GM18526 (cell line): Measurements from ENCODE around the gene ARHGAP31.

ENCODE experiments used
- POLR2A ChIP-seq: IDR thresholded peaks from 3 replicates; pipeline ENCODE4 v1.6.1; 2011; ENCODE audit not compliant: insufficient read length; ENCODE audit errors: extremely low read depth

ARHGAP31 gene

DNA sequence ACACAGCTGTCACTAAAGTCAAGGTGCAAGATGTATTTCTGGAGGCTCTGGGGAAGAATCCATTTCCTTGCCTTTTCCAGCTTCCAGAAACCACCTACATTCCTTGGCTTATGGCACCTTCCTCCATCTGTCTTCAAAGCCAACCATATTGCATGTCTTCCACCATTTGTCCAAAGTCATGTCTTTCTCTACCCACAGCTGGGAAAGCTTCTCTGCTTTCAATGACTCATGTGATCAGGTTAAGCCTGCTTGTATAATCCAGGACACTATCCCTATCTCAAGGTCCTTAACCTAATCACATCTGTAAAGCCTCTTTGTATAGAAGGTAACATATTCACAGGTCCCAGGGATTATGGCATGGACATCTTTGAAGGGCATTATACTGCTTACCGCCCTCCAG is 14.2 kb downstream of the ARHGAP31 start:
- TF ChIP-seq POLR2A: no peak

DNA sequence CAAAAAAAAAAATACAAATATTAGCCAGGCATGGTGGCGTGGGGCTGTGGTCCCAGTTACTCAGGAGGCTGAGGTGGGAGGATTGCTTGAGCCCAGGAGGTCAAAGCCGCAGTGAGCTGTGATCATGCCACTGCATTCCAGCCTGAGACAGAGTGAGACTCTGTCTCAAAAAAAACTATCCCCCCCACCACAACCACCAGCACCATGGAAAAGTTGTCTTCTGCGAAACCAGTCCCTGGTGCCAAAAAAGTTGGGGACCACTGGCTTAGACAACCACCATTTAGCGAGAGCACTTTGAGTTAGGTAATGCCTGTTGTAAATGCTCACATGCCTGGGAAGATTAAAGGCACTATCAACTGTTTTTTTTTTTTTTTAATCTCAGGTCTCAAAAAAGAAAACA is 15.4 kb downstream of the ARHGAP31 start:
- TF ChIP-seq POLR2A: no peak

DNA sequence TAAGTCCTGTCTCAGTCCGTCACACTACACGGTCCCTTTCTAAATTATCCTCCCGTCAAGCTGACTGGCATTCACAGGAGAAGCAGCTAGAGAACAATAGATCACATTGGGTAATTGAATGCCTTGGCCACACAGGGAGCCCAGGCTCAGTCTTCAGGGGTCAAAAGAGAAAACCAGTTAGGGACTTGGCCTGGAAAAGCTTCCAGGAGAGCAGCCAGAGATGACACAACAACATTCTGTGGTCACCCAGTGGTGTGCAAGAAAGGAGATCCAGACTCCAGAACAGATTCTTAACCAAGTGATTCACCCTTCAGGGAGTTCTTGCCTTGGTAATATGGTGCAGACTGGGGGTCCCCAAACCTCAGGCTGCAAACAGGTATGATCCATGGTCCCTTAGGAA is 15.9 kb downstream of the ARHGAP31 start:
- no peak for TF ChIP-seq POLR2A

DNA sequence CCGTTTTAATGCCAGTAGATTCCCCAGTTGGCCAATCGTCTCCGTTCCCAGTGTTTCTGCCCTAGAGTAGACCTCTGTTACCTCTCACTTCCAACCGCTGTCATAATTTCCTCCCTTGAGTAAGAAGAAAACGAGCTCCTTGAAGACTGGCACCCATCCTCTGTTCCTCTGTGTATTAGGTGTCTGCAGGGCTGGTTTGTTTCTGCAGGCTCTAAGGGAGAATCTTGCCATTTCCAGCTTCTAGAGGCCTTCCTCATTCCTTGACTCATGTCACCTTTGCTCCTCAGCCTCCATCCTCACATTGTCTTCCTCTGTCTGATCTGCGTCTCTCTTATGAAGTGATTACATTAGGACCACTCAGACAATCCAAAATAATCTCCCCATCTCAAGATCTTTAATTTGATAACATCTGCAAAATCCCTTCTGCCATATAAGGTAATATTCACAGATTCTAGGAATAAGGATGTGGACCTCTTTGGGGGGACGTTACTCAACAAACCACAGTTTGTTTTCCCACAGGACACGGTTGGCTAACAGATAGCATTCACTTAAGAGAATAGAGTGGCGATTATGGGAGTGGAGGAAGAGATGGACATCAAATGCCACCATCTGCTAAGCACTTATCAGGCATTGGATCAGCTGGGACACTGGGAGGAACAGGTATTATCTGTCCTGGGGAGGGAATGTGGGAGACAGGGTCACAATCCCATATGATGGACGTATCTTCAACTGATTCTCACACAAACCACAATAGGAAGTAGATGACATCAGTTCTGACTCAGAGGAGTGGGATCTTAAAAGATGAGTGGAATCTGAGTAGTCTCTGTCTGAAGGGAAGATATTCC is 17.1 kb downstream of the ARHGAP31 start:
- TF ChIP-seq POLR2A: no peak

DNA sequence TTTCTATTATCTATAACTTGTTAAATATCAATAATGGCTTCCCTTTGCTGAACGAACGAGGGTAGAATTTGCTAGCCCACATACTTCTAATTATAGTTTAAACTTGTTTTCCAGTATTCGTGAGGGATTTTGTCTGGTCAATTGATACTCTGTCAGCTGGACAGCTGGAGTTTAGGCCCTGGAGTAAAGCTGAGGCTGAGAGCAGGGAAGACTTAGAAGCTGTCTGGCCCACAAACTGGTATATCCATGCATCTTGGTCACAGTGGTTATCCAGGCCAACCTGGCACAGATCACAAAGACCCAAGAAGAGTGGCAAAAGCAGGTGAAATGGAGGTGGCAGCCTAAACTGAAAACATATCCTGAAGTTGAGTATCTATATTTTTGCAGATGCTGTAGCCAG is 19.3 kb downstream of the ARHGAP31 start:
- no peak for TF ChIP-seq POLR2A

DNA sequence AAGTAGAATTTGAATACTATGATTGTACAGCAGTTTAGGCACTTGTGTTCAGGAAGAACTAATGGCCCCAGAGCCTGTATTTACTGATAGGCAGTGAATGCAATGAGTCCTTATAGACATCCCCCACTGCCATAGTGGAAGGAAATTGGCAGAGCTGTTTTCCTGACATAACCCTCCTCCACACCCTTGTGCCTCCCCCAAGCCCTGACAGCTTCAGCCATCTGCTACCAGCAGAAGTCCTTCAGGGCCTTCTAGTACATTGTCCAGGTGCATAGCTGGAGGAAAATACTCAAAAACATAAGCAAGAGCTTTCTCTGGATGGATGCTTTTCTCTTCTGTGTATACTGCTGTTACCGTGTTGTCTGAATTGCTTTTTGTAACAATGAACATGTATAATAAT is 20.6 kb downstream of the ARHGAP31 start:
- TF ChIP-seq POLR2A: no peak

DNA sequence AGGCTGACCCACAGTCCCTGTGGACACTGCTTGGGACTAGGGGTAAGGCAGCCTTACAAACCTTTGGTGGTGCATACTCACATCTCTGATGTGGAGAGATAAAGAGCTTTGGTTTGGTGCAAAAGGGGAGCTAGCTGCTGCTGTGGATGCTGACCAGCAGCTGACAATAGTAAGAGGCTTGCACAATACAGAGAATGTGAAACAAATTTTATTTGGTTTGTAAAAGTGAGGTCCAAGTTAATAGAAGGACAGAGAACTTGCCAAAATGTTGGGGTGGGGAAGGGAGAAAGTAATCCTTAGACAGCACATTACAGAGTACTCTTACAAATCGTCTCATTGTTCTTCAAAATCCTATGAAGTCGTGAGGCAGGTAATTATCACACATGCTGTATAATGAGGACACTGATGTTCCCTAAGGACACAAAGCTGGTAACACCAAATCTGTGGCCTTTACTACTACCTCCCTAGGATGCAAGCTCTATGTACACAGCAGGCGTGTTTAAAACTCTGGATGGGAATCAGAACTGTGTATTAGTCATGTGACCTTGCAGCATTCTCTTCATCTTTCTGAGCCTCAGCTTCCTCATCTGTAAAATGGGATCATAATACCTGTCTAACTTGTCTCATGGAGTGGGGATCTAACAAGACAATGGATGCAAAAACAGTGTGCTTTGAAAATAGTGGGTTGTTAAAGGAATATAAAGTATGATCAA is 21.6 kb downstream of the ARHGAP31 start:
- no peak for TF ChIP-seq POLR2A

DNA sequence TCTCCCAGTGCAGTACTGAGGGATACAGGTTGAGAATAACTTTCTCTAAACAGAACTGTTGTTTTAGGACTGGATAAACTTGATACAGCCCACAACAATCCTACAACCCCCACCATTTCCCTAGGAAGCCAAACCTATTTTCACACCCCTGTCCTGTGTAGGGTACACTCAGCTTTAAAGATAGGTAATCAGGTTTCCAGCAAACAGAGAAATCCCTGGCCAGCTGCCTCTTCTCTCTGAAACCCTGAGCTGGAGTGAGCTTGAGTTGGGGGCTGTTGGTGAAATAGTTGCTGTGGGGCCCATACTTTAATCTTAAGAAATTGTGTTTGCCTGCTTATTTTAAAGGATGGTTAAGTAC is 22.1 kb downstream of the ARHGAP31 start:
- no peak for TF ChIP-seq POLR2A

DNA sequence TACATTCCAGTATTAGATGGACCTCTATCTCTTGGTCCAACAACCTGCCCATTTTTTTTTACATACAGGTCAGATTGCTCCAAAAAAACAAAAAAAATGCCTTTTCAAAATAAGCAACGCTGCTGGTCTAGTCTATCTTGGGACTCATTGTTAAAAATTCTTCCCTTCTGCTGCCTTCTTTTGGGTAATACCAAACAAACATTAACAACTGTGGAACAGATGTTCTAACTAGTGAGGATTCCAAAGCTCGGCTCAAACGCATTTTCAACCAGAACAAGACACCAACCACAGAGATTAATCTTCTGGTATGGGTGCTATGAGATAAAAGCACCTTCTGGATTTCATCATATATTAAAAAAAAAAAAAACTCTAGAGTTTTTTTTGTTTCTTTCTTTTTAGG is 24.7 kb downstream of the ARHGAP31 start:
- TF ChIP-seq POLR2A: no peak

DNA sequence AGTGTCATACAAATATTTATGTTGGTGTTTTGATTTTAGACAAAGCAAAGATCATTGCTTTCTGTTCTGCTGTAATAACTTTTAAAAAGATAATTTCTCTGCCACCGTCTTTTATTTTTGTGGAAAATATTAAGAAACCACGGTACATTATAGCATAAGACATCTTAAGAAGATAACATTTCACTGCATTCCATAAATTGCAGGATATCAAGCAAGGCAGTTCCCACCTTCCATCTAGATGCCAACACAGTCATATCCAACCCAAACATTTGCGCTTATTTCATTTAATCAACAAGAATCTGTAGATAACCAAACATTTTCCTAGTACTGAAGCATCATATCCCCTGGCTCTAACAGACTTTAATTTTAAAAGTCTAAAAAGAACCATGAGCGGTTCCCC is 25.1 kb downstream of the ARHGAP31 start:
- no peak for TF ChIP-seq POLR2A

DNA sequence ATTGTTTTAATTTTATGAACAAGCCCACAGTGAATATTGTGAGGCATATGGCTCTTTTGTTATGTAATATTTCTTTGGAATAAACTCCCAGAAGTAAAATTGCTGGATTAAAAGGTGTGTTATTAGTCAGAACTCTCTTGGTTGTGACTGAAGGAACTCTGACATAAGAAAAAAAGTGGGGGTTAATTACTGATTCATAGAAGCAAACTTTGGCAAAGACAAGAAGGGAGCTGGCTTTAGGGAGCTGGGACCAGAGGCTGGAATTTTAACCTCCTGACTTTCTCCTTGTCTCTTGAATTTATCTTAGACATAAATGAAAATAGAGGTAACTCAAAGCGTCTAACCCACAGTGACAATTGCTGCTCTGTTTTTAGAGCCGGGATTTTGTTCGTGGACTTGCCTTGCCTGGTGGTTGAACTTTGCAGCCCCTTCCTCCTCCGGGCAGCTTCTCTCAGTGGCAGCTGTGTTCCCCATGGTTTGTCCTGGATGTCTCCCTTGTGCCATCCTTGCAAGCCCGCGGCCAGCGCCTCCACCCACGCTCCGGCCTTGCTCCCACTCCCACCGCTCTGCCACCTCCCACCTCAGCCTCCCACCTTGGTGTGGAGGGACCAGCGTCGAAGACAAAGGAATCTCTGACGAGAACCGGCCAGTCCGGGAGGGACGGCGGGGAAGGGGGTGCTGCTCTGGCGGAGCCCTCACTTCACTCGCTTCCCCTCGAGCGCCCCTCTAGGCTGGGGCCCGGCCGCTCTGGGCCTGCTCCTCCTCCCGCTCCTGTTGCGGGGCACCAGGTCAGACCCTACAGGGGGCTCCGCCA is 28.0 kb downstream of the ARHGAP31 start:
- no peak for TF ChIP-seq POLR2A

DNA sequence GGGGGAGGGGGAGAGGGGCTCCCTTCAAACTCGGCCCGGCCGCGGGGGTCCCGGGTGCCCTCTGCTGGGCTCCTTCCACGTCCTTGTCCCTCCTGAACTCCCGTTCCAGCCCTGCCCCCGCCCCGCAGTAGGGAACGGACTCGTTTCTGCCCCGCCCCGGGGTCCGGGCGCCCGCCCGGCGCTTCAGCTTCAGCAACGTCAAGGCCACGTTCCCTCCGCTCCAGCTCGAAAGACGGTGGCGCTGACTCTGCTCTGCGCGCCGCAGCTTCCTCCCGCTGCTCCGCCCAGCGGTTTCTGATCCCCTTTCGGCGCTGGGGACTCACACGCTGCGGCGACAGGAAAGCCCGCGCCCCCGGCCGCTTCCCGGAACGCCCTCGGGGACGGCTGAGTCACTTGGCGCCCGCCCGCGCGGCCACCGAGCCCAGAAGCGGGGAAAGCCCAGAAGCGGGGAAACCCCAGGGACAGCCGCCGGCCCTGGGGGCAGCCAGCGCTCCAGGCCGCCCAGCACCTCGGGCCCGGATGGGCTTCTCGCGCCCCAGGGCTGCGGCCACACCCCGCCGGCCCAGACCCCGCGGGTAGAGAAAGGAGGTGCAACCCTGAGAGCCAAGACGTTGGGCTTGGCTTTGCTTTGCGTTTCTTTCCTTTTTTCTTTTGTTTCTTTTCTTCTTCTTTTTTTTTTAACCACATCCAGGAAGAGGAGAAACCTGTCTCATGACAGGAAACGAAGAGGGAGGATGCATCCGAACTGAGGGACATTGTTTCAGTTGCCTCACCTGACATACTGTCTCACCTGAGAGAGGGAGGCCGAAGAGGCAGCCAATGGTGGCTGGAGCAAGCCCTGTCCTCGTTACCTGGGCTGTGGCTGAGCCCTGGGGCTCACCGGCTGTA is 28.9 kb downstream of the ARHGAP31 start:
- peak; percentile 76 for TF ChIP-seq POLR2A

DNA sequence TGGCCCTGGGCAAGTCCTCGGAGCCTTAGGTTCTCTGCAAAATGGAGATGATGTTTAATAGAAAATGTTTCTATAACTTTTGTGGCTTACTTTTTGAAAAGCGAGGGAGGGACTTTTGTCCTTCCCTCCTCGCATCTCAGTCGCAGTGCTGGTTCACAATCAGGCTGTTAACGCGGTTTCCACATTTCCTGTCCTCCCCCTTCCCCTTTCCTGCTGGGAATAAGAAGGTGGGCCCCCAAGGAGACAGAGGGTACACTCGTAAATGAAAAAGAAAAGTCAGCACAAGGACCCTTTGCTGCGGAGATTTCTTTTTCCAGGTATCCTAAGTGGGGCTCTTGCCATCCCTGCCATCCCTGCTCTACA is 29.5 kb downstream of the ARHGAP31 start:
- TF ChIP-seq POLR2A: no peak

DNA sequence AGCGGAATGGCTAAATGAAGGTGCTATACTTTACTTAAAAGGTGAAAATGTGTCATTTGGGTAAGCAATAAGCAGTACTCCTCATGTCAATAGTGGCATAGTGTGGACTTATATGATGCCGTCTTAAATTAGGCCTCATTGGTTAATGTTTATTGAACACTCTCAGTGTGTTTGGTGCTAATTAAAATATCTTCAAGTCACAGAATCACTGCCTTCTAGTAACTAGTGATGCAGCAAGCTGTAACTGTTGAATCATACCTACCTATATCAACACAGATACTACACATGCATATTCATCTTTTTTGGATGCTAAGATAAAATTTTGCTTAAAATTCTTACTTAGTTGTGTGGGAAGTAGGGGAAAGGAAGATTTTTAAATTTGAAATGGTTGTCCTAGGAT is 30.7 kb downstream of the ARHGAP31 start:
- no peak for TF ChIP-seq POLR2A

DNA sequence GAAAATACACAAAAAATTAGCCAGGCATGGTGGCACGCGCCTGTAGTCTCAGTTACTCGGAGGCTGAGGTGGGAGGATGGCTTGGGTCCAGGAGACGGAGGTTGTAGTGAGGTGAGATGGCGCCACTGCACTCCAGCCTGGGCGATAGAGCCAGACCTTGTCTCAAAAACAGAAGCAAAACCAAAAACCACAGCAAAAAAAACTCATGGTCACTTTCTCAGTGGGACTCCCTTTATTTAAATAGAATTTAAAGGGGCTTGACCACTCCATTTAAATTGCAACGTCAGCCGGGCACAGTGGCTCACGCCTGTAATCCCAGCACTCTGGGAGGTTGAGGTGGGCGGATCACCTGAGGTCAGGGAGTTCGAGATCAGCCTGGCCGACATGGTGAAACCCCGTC is 32.8 kb downstream of the ARHGAP31 start:
- no peak for TF ChIP-seq POLR2A

DNA sequence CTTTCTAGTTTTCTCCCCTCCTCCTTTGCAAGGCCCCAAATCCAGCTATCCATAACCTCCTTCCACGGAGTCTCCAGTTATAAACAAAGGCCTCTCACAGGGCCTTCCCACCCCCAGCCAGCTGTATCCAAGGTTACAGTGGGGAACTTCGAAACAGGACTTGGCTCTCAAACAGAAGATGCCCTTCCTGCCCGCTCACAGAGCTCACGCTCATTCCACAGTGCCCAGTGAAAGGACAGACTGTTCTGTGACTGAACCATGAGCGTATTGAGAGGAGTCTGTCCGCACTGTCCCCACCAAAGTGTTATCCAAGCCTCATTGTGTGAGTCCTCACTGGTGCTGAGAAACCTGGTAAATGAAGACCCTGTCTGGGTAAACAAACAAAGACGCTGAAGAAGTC is 35.4 kb downstream of the ARHGAP31 start:
- TF ChIP-seq POLR2A: no peak

DNA sequence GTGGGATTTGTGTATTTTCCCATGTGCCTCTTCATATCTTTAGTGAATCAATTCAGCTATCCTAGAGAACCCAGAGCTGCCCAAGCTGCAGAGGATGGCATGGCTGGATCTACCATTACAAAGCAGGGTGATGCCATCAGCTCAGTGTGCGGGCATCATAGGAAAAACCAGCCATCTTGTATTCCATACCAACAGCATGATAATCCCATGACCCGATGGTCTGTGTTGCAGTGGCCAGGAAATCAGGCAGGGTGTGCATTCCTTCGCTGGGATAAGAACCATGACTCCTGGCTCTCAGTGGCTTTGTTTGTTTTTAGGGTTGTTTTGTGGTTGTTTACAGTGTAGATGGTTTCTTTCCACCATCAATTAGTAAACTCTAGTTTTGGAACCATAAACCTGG is 36.0 kb downstream of the ARHGAP31 start:
- TF ChIP-seq POLR2A: no peak
